HG02884 (cell line): ENCODE measurements around the gene VEZF1.

Experiments used
- ATAC-seq: cut with Tn5 transposase; IDR thresholded peaks from one replicate; pipeline ENCODE4 v1.9.1; 2021; ENCODE audit warnings: mild to moderate bottlenecking, moderate library complexity; ENCODE audit not compliant: unreplicated experiment

VEZF1 gene

DNA sequence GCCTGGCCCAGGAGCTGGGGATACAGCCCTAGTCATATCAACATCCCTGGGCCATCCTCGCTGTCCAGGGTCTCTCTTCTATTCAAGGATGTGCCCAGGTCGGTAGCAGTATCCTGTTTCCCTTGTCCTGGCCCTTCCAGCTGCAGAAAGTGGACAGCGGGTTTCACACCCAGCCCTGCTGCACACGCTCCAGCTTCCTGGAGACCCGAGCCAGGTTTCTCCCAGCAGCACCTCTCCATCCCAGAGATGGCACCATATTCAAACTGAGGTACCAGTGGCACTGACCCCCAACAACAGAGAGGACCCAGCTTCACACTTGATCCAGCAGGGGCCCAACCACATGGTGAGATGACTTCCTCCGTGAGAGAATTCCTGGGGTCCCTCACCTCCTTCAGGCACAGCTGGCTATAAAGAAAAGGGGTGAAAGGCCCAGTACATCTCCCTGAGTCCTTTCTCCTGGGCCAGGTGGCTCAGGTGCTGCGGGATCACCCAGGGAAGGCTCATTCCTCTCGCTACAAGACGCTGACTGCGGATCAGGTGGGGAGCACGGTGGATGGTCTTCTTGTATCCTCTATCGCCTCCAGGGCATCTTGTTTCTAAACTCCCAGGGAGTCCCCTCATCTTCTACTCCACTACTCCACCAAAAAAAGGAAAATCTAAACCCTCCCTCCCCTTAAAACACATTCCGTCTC lies 34.2 kb downstream of the VEZF1 start:
- ATAC-seq: no peak

- ATAC-seq: no peak
Measured at GRCh38 chr17:57953219-57953618, 34.8 kb downstream of the VEZF1 start.

- ATAC-seq: no peak
Measured at GRCh38 chr17:57949649-57950048, 38.4 kb downstream of the VEZF1 start.

GRCh38 chr17:57948555-57949420 lies 39.3 kb downstream of the VEZF1 start:
- no peak for ATAC-seq

GRCh38 chr17:57948169-57948554 lies 39.9 kb downstream of the VEZF1 start:
- ATAC-seq: no peak

DNA sequence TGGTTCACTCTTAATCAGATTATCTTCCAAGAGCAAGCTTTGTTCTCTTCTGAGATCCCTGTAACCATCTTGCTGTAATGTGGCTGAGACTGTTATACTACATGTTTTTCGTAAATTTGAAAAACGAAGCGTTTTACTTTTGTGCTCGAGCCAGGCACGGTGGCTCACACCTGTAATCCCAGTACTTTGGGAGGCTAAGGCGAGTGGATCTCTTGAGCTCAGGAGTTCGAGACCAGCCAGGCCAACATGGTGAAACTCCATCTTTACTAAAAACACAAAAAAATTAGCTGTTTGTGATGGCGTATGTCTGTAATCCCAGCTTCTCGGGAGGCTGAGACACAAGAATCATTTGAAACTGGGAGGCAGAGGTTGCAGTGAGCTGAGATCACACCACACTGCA lies 40.7 kb downstream of the VEZF1 start:
- no peak for ATAC-seq

- peak; percentile 88 for ATAC-seq
Measured at GRCh38 chr17:57946798-57947358, 41.2 kb downstream of the VEZF1 start.

DNA sequence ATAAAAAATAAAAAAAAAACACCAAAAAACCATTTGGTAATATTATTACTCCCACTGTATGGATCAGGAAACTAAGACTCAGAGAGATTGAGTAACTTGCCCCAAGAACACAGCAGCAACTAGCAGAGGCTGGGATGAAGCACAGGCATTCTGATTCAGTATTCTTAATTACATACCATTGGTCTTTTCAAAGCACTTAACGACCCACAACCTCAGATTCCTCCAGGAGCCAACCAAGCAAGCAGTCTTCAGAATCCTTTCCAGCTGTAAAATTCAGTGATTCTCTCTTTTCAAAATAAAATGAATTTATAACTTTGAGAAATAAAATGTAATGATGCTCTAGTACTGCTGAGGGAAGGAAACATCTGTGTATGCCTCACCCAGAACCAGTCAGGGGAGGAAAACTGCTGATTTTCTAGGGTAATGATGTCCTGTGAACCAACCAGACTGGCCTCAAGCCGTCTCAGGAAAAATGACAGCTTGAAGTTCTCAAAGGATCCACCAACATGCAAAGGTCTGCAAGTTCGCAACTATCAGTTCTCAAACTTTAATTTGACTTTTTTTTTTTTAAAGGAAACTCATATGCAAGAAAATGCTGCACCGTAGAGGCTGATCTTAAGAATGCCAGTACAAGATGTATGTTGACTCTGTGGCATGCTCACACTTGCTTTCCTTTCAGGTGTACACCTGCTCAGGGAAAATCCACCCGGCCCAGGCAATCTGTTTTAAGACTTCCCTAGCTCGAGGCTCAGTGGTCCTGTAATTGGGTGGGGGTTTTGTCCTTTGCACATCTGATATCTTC lies 41.9 kb downstream of the VEZF1 start:
- no peak for ATAC-seq

DNA sequence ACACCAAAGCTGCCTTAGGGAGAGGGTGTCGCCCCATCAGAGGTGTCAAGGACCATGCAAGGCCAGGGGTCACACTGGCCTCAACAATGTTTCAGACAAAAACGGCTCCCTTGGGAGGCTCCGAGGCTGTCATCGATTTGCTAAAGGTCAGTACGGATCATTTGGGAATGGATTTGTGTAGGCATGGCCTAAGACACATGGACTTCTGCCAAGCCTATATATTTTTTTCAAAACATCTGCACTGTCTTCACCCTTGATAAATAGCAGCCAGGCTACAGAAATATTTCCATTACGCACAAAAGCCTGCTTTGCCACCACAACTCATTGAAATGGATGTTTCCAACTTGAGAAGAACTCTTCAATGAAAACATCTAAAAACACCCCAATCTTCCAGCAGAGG lies 43.1 kb downstream of the VEZF1 start:
- ATAC-seq: no peak

GRCh38 chr17:57943645-57944044 lies 44.4 kb downstream of the VEZF1 start:
- ATAC-seq: no peak

GRCh38 chr17:57943140-57943539 lies 44.9 kb downstream of the VEZF1 start:
- ATAC-seq: no peak

DNA sequence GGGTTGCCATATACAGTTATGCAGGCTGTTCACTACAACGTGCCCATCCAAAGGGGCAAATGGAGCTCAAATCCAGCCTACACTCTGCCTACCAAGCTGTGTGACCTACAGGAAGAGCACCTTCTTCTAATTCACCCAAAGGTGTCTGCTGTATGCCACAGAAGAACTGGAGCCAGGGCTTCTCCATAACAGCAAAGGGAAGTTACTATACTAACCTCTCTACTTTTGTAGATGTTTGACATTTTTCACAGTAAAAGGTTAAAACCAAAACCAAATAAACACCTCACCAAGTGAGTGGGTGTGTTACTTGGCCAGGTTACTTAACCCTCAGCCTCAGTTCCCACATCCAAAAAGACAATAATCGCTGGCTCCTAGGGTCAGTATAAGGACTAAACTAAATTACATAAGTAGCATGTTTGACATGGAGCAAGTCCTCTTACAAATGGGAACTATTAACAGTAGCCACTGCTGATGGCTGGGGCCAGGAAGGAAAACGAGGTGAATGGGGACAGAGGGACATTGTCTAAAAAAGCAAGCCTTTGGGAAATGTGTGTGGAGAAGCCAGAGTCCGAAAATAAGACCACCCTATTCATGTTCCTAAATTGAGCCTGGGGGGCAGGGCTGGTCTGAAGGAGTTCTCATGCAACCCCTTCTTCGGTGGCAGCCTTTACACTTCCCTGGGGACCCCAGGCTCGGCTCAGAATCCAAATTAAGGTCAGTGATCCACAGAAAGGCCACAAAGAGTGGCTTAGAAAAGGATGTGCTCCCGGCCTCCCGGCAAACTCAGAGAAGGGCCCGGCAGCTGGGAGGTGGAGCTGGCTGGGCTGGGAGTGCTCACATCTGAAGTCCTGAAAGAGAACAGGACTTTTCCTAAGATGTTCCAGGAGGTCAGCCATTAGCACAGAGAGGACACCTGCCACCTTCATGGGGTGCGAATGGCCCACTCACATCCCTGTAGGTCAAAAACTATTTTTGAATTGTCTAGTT lies 46.4 kb downstream of the VEZF1 start:
- no peak for ATAC-seq

DNA sequence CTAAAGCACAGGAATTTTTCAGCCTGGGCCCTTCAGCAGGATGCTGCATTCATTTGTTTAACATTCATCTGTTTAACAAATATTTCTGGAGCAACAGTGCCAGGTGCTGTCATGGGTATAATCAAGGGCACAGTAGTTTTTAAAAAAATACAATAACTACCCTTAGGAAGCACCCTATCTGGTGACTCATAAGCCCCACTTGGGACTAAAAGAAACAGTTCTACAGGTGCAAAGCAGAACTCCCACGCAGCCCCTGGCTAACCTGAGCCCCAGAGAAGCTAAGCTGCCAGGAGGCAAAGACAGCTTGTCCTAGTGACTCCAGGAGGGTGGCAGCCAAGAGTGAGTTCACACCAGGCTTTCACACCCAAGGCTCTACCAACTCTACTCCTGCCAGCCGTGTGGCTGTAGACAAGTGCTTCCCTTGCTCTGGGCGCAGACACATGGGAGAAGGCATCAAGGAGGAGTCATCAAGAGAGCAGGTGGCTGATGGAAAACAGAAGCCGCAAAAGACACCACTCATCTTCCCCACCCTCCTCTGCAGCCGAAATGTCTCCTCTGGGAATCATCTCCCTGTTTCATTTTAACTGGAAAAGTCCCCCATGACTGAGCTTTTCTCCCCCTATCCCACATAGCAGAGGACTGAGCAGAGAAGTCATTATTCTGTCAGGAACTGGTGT lies 47.3 kb downstream of the VEZF1 start:
- ATAC-seq: no peak

GRCh38 chr17:57940231-57940630 lies 47.8 kb downstream of the VEZF1 start:
- no peak for ATAC-seq

- ATAC-seq: peak; percentile 61
Measured at GRCh38 chr17:57939797-57940196, 48.3 kb downstream of the VEZF1 start.

- no peak for ATAC-seq
Measured at GRCh38 chr17:57938061-57938502, 50.0 kb downstream of the VEZF1 start.

- ATAC-seq: no peak
Measured at GRCh38 chr17:57937492-57937891, 50.6 kb downstream of the VEZF1 start.

- ATAC-seq: no peak
Measured at GRCh38 chr17:57935833-57936807, 51.9 kb downstream of the VEZF1 start.
